Neural cell (in vitro differentiated cells): Measurements from ENCODE around the gene INSIG1. TPM values are rescaled to one million over a fixed set of nuclear protein-coding genes. Genes with fewer than 3 reads are reported as not detected.

Experiments
- H2AFZ ChIP-seq: fragments of 200-600, 300-800 bp; sonication (generic), shearing (Covaris generic); 2 replicates; pipeline ENCODE4 v1.6.0; 2014; ENCODE audit warnings: low read depth, mild to moderate bottlenecking, antibody characterized with exemption, low read length, moderate library complexity
- H3F3A ChIP-seq: fragments of 200-600 bp; shearing (Covaris generic); 2 replicates; pipeline ENCODE4 v1.6.1; 2016; ENCODE audit warnings: mild to moderate bottlenecking, moderate library complexity, mixed read lengths, antibody characterized with exemption, low read length; ENCODE audit not compliant: insufficient read depth, poor library complexity, severe bottlenecking
- H3K27ac ChIP-seq: fragments of 200-600, 300-800 bp; sonication (generic), shearing (Covaris generic); 2 replicates; pipeline ENCODE4 v1.5.1; 2014; ENCODE audit warnings: mild to moderate bottlenecking, low read length, moderate library complexity
- H3K27me3 ChIP-seq: fragments of 300-800, 200-600 bp; sonication (generic), shearing (Covaris generic); 2 replicates; pipeline ENCODE4 v1.6.0; 2014; ENCODE audit warnings: mild to moderate bottlenecking, low read depth, low read length, moderate library complexity; ENCODE audit not compliant: insufficient read depth
- H3K36me3 ChIP-seq: fragments of 300-800, 200-600 bp; sonication (generic), shearing (Covaris generic); 2 replicates; pipeline ENCODE4 v1.5.1; 2014; ENCODE audit warnings: mild to moderate bottlenecking, antibody characterized with exemption, low read length, moderate library complexity; ENCODE audit not compliant: insufficient read depth
- H3K4me2 ChIP-seq: fragments of 300-800, 200-600 bp; sonication (generic), shearing (Covaris generic); 2 replicates; pipeline ENCODE4 v1.6.0; 2014; ENCODE audit warnings: mild to moderate bottlenecking, low read length
- H3K4me3 ChIP-seq: fragments of 300-800, 200-600 bp; sonication (generic), shearing (Covaris generic); 2 replicates; pipeline ENCODE4 v1.5.1; 2014; ENCODE audit warnings: mild to moderate bottlenecking, low read length, moderate library complexity
- H3K79me2 ChIP-seq: fragments of 200-600 bp; shearing (Covaris generic); replicated peaks from 2 replicates; pipeline ENCODE4 v1.6.0; 2014; ENCODE audit warnings: mild to moderate bottlenecking, low read length, moderate library complexity; ENCODE audit not compliant: insufficient read depth
- H3K9ac ChIP-seq: fragments of 300-800, 200-600 bp; sonication (generic), shearing (Covaris generic); 2 replicates; pipeline ENCODE4 v1.6.1; 2016; ENCODE audit warnings: mild to moderate bottlenecking, low read length, mixed read lengths
- H3K9me2 ChIP-seq: fragments of 200-600 bp; shearing (Covaris generic); 2 replicates; pipeline ENCODE4 v1.6.1; 2016; ENCODE audit warnings: mild to moderate bottlenecking, low read length, mixed read lengths; ENCODE audit not compliant: insufficient read depth
- H3K9me3 ChIP-seq: fragments of 200-600, 300-800 bp; sonication (generic), shearing (Covaris generic); 2 replicates; pipeline ENCODE4 v1.6.1; 2016; ENCODE audit warnings: mild to moderate bottlenecking, mixed run types, low read length, moderate library complexity, mixed read lengths
- H4K20me1 ChIP-seq: fragments of 200-600 bp; shearing (Covaris generic); 2 replicates; pipeline ENCODE4 v1.6.1; 2016; ENCODE audit warnings: mild to moderate bottlenecking, mixed run types; ENCODE audit not compliant: insufficient read depth
- CTCF ChIP-seq: fragments of 450-650 bp; IDR thresholded peaks from 2 replicates; pipeline ENCODE4 v1.5.1; 2014; ENCODE audit warnings: antibody characterized with exemption, mild to moderate bottlenecking, moderate library complexity; ENCODE audit not compliant: poor library complexity, severe bottlenecking
- EP300 ChIP-seq: fragments of 450-650 bp; conservative IDR thresholded peaks from 2 replicates; pipeline ENCODE4 v1.6.1; 2014; ENCODE audit warnings: antibody characterized with exemption, mild to moderate bottlenecking, moderate library complexity; ENCODE audit not compliant: poor library complexity, severe bottlenecking
- EZH2 ChIP-seq: fragments of 200-600, 300-800 bp; shearing (Covaris generic), sonication (generic); IDR thresholded peaks from 2 replicates; pipeline ENCODE4 v1.6.1; 2014; ENCODE audit warnings: antibody characterized with exemption, low read length, borderline replicate concordance, mild to moderate bottlenecking; ENCODE audit not compliant: insufficient read depth, poor library complexity, severe bottlenecking
- MXI1 ChIP-seq: fragments of 450-650 bp; conservative IDR thresholded peaks from 2 replicates; pipeline ENCODE4 v1.6.1; 2014; ENCODE audit warnings: antibody characterized with exemption, mild to moderate bottlenecking; ENCODE audit not compliant: poor library complexity, severe bottlenecking
- POLR2AphosphoS5 ChIP-seq: IDR thresholded peaks from 2 replicates; pipeline ENCODE4 v1.6.1; 2012
- RAD21 ChIP-seq: fragments of 450-650 bp; conservative IDR thresholded peaks from 2 replicates; pipeline ENCODE4 v1.6.1; 2014; ENCODE audit warnings: antibody characterized with exemption, mild to moderate bottlenecking, moderate library complexity
- REST ChIP-seq: IDR thresholded peaks from 2 replicates; pipeline ENCODE4 v1.6.1; 2012; ENCODE audit warnings: borderline replicate concordance
- SMC3 ChIP-seq: fragments of 450-650 bp; conservative IDR thresholded peaks from 2 replicates; pipeline ENCODE4 v1.6.1; 2014; ENCODE audit warnings: antibody characterized with exemption, mild to moderate bottlenecking, moderate library complexity; ENCODE audit not compliant: poor library complexity
- TAF1 ChIP-seq: IDR thresholded peaks from 2 replicates; pipeline ENCODE4 v1.6.1; 2012; ENCODE audit warnings: low read depth
- polyA plus RNA-seq: library from polyadenylated mRNA; depleted of rRNA; stranded (reverse); fragments of >200 nt; gene quantifications from 2 replicates; pipeline ENCODE4 v1.2.3, GENCODE V29; 2014

INSIG1 gene
- polyA plus RNA-seq, 1 donor from 2014 or later: 71.0 TPM

GRCh38 chr7:155270861-155271260 is 26.8 kb upstream of the INSIG1 start:
- Histone ChIP-seq H3K27me3 (no peaks in the 10 kb centered on the region), H3K9me3 (no peaks in the 10 kb centered on the region), H3K4me3 (no peak overlapping the region), H4K20me1 (no peaks in the 10 kb centered on the region), H3K9me2 (no peaks in the 10 kb centered on the region), H3K27ac (no peak overlapping the region), H3K4me2 (no peak overlapping the region), H3K79me2 (no peaks in the 10 kb centered on the region), H2AFZ (no peak overlapping the region), H3K9ac (no peak overlapping the region), H3F3A (no peaks in the 10 kb centered on the region), H3K36me3 (no peaks in the 10 kb centered on the region)
- TF ChIP-seq SMC3 (no peak), MXI1 (no peak), EP300 (no peak), RAD21 (no peak), REST (no peak), POLR2AphosphoS5 (no peak), CTCF (no peak), EZH2 (no peak), TAF1 (no peak)

GRCh38 chr7:155274633-155275355 is 22.9 kb upstream of the INSIG1 start:
- no peaks in the 10 kb centered on the region for H3F3A ChIP-seq
- no peak overlapping the region for H3K4me2 ChIP-seq
- no peak overlapping the region for H3K9ac ChIP-seq
- H3K4me3 ChIP-seq: no peak overlapping the region
- H3K27ac ChIP-seq: no peak overlapping the region
- no peak overlapping the region for H2AFZ ChIP-seq
- no peaks in the 10 kb centered on the region for H4K20me1 ChIP-seq
- no peaks in the 10 kb centered on the region for H3K36me3 ChIP-seq
- TF ChIP-seq MXI1: no peak
- no peak for TF ChIP-seq POLR2AphosphoS5
- TF ChIP-seq CTCF: no peak
- no peak for TF ChIP-seq REST
- TF ChIP-seq TAF1: no peak
- TF ChIP-seq RAD21: no peak
- no peak for TF ChIP-seq EZH2
- TF ChIP-seq EP300: no peak
- TF ChIP-seq SMC3: no peak
- no peaks in the 10 kb centered on the region for H3K9me3 ChIP-seq
- H3K9me2 ChIP-seq: no peaks in the 10 kb centered on the region
- no peaks in the 10 kb centered on the region for H3K27me3 ChIP-seq
- H3K79me2 ChIP-seq: no peaks in the 10 kb centered on the region
